Measurements from ENCODE around the gene PSMD2. TPM values are rescaled to one million over a fixed set of nuclear protein-coding genes. Genes with fewer than 3 reads are reported as not detected.

The PSMD2 gene
- total RNA-seq, 1 experiment from 2014 or later = 359 TPM

DNA sequence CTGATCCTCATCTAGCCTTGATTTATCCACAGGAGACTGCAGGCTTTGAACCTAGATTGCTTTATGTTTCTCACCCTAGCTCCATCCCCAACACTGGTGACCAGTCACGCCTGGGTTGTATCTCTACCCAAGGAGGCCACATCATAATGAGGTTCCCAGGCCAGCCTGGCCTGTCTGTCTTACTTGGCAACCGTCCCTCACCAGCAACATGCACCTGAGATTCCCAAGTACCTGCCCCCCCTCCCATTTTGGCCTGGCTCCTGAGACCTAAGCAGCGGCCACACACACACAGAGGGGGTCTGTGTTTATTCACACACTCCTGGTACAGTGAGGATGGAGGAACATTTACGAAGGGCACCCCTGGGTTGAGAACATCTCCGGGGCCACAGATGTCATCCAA, 40.1 kb upstream of the PSMD2 start:
- peaks cover 3% of the 10 kb centered on the region; the same call in 1 of the 2 replicates for H3K36me3 Mint-ChIP-seq
- no peak overlapping the region for H3K27ac Mint-ChIP-seq
- no peaks in the 10 kb centered on the region for H3K9me3 Mint-ChIP-seq
- H3K4me3 Mint-ChIP-seq = peak overlapping the region; percentile 62
- peaks cover 60% of the 10 kb centered on the region for H3K27me3 Mint-ChIP-seq (ENCODE audit: low read depth)
- ATAC-seq = no peak
- ChIA-PET POLR2A (no interaction called here), CTCF (interaction anchor here (0.7 to 4.4 kb wide), 3 partner anchors 31 to 248 kb away, joined by 5 to 23 read pairs (median 7); no protein-coding TSS in a partner anchor)
- H3K4me1 Mint-ChIP-seq = peaks cover 12% of the 10 kb centered on the region
- TF ChIP-seq NFE2L1 (CRISPR knock-in tag; IDR thresholded peaks at IDR 0.05) (no peak), ERG (CRISPR knock-in tag; IDR thresholded peaks at IDR 0.05) (no peak), ATF2 (CRISPR knock-in tag; IDR thresholded peaks at IDR 0.05; ENCODE audit: borderline replicate concordance, low read depth) (no peak), E2F5 (CRISPR knock-in tag; IDR thresholded peaks at IDR 0.05) (no peak), SMAD3 (CRISPR knock-in tag; IDR thresholded peaks at IDR 0.05; ENCODE audit: borderline replicate concordance) (no peak), ZNF671 (CRISPR knock-in tag; IDR thresholded peaks at IDR 0.05) (no peak), ZNF416 (CRISPR knock-in tag; IDR thresholded peaks at IDR 0.05) (no peak), NFATC4 (CRISPR knock-in tag; IDR thresholded peaks at IDR 0.05) (no peak), ZMAT4 (CRISPR knock-in tag; IDR thresholded peaks at IDR 0.05) (no peak), CBFB (CRISPR knock-in tag; IDR thresholded peaks at IDR 0.05; ENCODE audit: low read depth) (no peak), ZNF263 (CRISPR knock-in tag; IDR thresholded peaks at IDR 0.05; ENCODE audit: low read depth) (no peak), HMGXB4 (CRISPR knock-in tag; IDR thresholded peaks at IDR 0.05) (no peak), TCF7 (CRISPR knock-in tag; IDR thresholded peaks at IDR 0.05; ENCODE audit: low read depth) (no peak), FOXJ3 (CRISPR knock-in tag; IDR thresholded peaks at IDR 0.05; ENCODE audit: borderline replicate concordance) (no peak)
- TF ChIP-seq, protein P1, sequence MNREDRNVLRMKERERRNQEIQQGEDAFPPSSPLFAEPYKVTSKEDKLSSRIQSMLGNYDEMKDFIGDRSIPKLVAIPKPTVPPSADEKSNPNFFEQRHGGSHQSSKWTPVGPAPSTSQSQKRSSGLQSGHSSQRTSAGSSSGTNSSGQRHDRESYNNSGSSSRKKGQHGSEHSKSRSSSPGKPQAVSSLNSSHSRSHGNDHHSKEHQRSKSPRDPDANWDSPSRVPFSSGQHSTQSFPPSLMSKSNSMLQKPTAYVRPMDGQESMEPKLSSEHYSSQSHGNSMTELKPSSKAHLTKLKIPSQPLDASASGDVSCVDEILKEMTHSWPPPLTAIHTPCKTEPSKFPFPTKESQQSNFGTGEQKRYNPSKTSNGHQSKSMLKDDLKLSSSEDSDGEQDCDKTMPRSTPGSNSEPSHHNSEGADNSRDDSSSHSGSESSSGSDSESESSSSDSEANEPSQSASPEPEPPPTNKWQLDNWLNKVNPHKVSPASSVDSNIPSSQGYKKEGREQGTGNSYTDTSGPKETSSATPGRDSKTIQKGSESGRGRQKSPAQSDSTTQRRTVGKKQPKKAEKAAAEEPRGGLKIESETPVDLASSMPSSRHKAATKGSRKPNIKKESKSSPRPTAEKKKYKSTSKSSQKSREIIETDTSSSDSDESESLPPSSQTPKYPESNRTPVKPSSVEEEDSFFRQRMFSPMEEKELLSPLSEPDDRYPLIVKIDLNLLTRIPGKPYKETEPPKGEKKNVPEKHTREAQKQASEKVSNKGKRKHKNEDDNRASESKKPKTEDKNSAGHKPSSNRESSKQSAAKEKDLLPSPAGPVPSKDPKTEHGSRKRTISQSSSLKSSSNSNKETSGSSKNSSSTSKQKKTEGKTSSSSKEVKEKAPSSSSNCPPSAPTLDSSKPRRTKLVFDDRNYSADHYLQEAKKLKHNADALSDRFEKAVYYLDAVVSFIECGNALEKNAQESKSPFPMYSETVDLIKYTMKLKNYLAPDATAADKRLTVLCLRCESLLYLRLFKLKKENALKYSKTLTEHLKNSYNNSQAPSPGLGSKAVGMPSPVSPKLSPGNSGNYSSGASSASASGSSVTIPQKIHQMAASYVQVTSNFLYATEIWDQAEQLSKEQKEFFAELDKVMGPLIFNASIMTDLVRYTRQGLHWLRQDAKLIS (CRISPR knock-in tag; IDR thresholded peaks at IDR 0.05; ENCODE audit: borderline replicate concordance) = no peak
- TF ChIP-seq, protein P2, sequence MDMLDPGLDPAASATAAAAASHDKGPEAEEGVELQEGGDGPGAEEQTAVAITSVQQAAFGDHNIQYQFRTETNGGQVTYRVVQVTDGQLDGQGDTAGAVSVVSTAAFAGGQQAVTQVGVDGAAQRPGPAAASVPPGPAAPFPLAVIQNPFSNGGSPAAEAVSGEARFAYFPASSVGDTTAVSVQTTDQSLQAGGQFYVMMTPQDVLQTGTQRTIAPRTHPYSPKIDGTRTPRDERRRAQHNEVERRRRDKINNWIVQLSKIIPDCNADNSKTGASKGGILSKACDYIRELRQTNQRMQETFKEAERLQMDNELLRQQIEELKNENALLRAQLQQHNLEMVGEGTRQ (CRISPR knock-in tag; IDR thresholded peaks at IDR 0.05) = no peak
- TF ChIP-seq, protein P3, sequence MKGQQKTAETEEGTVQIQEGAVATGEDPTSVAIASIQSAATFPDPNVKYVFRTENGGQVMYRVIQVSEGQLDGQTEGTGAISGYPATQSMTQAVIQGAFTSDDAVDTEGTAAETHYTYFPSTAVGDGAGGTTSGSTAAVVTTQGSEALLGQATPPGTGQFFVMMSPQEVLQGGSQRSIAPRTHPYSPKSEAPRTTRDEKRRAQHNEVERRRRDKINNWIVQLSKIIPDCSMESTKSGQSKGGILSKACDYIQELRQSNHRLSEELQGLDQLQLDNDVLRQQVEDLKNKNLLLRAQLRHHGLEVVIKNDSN (CRISPR knock-in tag; IDR thresholded peaks at IDR 0.05) = no peak
- no peak for DNase-seq (ENCODE audit: low spot score)

Measured in WTC11 (cell line).